Upper lobe of right lung (tissue), 1 donor: ENCODE data around the gene ACOXL. TPM values are rescaled to one million over a fixed set of nuclear protein-coding genes. Genes with fewer than 3 reads are reported as not detected.

ENCODE experiments used
- ATAC-seq: fragments of 200-7000 bp; cut with Tn5 transposase; one replicate; pipeline ENCODE4 v1.9.1; 2020; ENCODE audit warnings: mild to moderate bottlenecking, moderate library complexity
- DNase-seq: peaks from one replicate; pipeline ENCODE4 v3.0.0-alpha.2; 2020
- H3K27ac ChIP-seq: fragments of 200-600 bp; one replicate; pipeline ENCODE4 v1.8.0; 2022
- H3K27me3 ChIP-seq: fragments of 200-600 bp; one replicate; pipeline ENCODE4 v1.8.0; 2022; ENCODE audit warnings: mild to moderate bottlenecking
- H3K36me3 ChIP-seq: fragments of 200-600 bp; one replicate; pipeline ENCODE4 v1.8.0; 2022
- H3K4me1 ChIP-seq: fragments of 200-600 bp; one replicate; pipeline ENCODE4 v1.8.0; 2022
- H3K4me3 ChIP-seq: fragments of 200-600 bp; one replicate; pipeline ENCODE4 v1.8.0; 2022; ENCODE audit warnings: mild to moderate bottlenecking
- H3K9me3 ChIP-seq: fragments of 200-600 bp; one replicate; pipeline ENCODE4 v1.8.0; 2022
- CTCF ChIP-seq: fragments of 200-600 bp; IDR thresholded peaks from one replicate; pipeline ENCODE4 v1.8.0; 2022; ENCODE audit warnings: antibody characterized with exemption
- intact Hi-C: fragments of 100-400 bp; cut with DNase I; formaldehyde crosslinking; loops from one replicate; pipeline ENCODE4 v1.11.0; 2022
- total RNA-seq: library from RNA; stranded (reverse); fragmentation: NEBNext Ultra II Directional; extraction: Animal tissue kit (Norgen Biotek cat#: 25700); gene quantifications from one replicate; pipeline ENCODE4 v1.2.1, GENCODE V29; 2021
- donor health status: DM: no; HTN: yes; CAD: no; lungs with severe emphysema.

Gene ACOXL
- total RNA-seq, 1 donor from 2014 or later, result 47.5 TPM

GRCh38 chr2:111058264-111058663 lies 325.9 kb downstream of the ACOXL start:
- Histone ChIP-seq H3K27ac (no peak overlapping the region), H3K27me3 (no peaks in the 10 kb centered on the region), H3K9me3 (no peaks in the 10 kb centered on the region), H3K4me3 (no peak overlapping the region), H3K36me3 (no peaks in the 10 kb centered on the region), H3K4me1 (no peaks in the 10 kb centered on the region)
- TF ChIP-seq CTCF, result no peak
- intact Hi-C loops, result no loop called here
- ATAC-seq (no peak), DNase-seq (no peak)

- Histone ChIP-seq H3K36me3 (no peaks in the 10 kb centered on the region), H3K4me3 (no peak overlapping the region), H3K27ac (no peak overlapping the region), H3K27me3 (no peaks in the 10 kb centered on the region), H3K4me1 (no peaks in the 10 kb centered on the region), H3K9me3 (no peaks in the 10 kb centered on the region)
- DNase-seq (no peak), ATAC-seq (no peak)
- intact Hi-C loops, result no loop called here
- TF ChIP-seq CTCF, result no peak
These were observed 328.8 kb downstream of the ACOXL start for GRCh38 chr2:111061191-111061590.

- Histone ChIP-seq H3K4me3 (no peak overlapping the region), H3K36me3 (no peaks in the 10 kb centered on the region), H3K27me3 (no peaks in the 10 kb centered on the region), H3K4me1 (no peaks in the 10 kb centered on the region), H3K9me3 (no peaks in the 10 kb centered on the region), H3K27ac (no peak overlapping the region)
- intact Hi-C loops, result no loop called here
- no peak for TF ChIP-seq CTCF
- DNase-seq (no peak), ATAC-seq (no peak)
These were observed 330.0 kb downstream of the ACOXL start for GRCh38 chr2:111062417-111062816.

- Histone ChIP-seq H3K36me3 (no peaks in the 10 kb centered on the region), H3K27me3 (no peaks in the 10 kb centered on the region), H3K27ac (no peak overlapping the region), H3K9me3 (no peaks in the 10 kb centered on the region), H3K4me3 (no peak overlapping the region), H3K4me1 (peaks cover under 1% of the 10 kb centered on the region)
- no peak for ATAC-seq
- no peak for DNase-seq
- TF ChIP-seq CTCF, result no peak
- intact Hi-C loops, result no loop called here
These were observed 333.8 kb downstream of the ACOXL start for GRCh38 chr2:111066062-111066593.

- Histone ChIP-seq H3K4me3 (no peak overlapping the region), H3K9me3 (no peaks in the 10 kb centered on the region), H3K4me1 (peaks cover 11% of the 10 kb centered on the region), H3K27me3 (no peaks in the 10 kb centered on the region), H3K27ac (no peak overlapping the region), H3K36me3 (no peaks in the 10 kb centered on the region)
- peak; percentile 63 for ATAC-seq
- no peak for TF ChIP-seq CTCF
- DNase-seq, result no peak
- intact Hi-C loops, result no loop called here
These were observed 336.2 kb downstream of the ACOXL start for GRCh38 chr2:111068435-111069058.
